ENCODE results near the gene DRICH1. TPM values are rescaled to one million over a fixed set of nuclear protein-coding genes. Genes with fewer than 3 reads are reported as not detected.
A peak's percentile ranks its signal among the peaks of the same experiment; 100 is the strongest.
"Not testable (repeated sequence)": the region's sequence is repeated elsewhere in the genome, so short reads cannot be mapped to it uniquely, and the experiment has no call there.

The DRICH1 gene
- total and polyA plus RNA-seq, 5 donors, result 0.09 to 0.37 TPM; not detected in 3

GRCh38 chr22:23640206-23640605 is 8.1 kb upstream of the DRICH1 start:
- ATAC-seq, result peak; percentile 23 to 44
- 59% methylated on average over 6 of the region's 6 CpGs for WGBS

GRCh38 chr22:23639661-23640060 is 7.5 kb upstream of the DRICH1 start:
- no peaks in the 10 kb centered on the region for H3K9me3 ChIP-seq (ENCODE audit: control insufficient read depth, low read length)
- ATAC-seq (peak; percentile 28 to 31), DNase-seq (no peak)
- intact Hi-C loops (cut with DNase I), result no loop called here
- no peak overlapping the region for H3K4me3 ChIP-seq (ENCODE audit: low read length)
- no peaks in the 10 kb centered on the region for H3K4me1 ChIP-seq (ENCODE audit: control insufficient read depth, insufficient read depth, low read length)
- 86% methylated on average over 7 of the region's 7 CpGs for WGBS
- no peaks in the 10 kb centered on the region for H3K27me3 ChIP-seq (ENCODE audit: control insufficient read depth, insufficient read depth)
- H3K27ac ChIP-seq (ENCODE audit: low read length), result no peak overlapping the region

More at GRCh38 chr22:23640206-23640605, 8.1 kb upstream of the DRICH1 start:
- H3K4me1 ChIP-seq (ENCODE audit: control insufficient read depth, insufficient read depth, low read length); H3K4me3 ChIP-seq (ENCODE audit: low read length); intact Hi-C loops (cut with DNase I); H3K9me3 ChIP-seq (ENCODE audit: control insufficient read depth, low read length); DNase-seq; H3K27me3 ChIP-seq (ENCODE audit: control insufficient read depth, insufficient read depth); H3K27ac ChIP-seq (ENCODE audit: low read length): not testable (repeated sequence)

GRCh38 chr22:23638611-23639010 is 6.5 kb upstream of the DRICH1 start:
- no peak overlapping the region for H3K4me3 ChIP-seq (ENCODE audit: low read length)
- no peaks in the 10 kb centered on the region for H3K9me3 ChIP-seq (ENCODE audit: control insufficient read depth, low read length)
- intact Hi-C loops (cut with DNase I), result no loop called here
- no peaks in the 10 kb centered on the region for H3K4me1 ChIP-seq (ENCODE audit: control insufficient read depth, insufficient read depth, low read length)
- ATAC-seq (peak in 1 of 2 donors; percentile 21), DNase-seq (no peak)
- 87% methylated on average over 12 of the region's 12 CpGs for WGBS
- no peaks in the 10 kb centered on the region for H3K27me3 ChIP-seq (ENCODE audit: control insufficient read depth, insufficient read depth)
- no peak overlapping the region for H3K27ac ChIP-seq (ENCODE audit: low read length)

GRCh38 chr22:23635291-23635690 is 3.2 kb upstream of the DRICH1 start:
- H3K4me1 ChIP-seq (ENCODE audit: control insufficient read depth, insufficient read depth, low read length); H3K27ac ChIP-seq (ENCODE audit: low read length); DNase-seq; intact Hi-C loops (cut with DNase I); ATAC-seq; H3K4me3 ChIP-seq (ENCODE audit: low read length); H3K27me3 ChIP-seq (ENCODE audit: control insufficient read depth, insufficient read depth); H3K9me3 ChIP-seq (ENCODE audit: control insufficient read depth, low read length): not testable (repeated sequence)
- WGBS, result 92% methylated on average over 8 of the region's 8 CpGs

- intact Hi-C loops (cut with DNase I); H3K4me3 ChIP-seq (ENCODE audit: low read length): not testable (repeated sequence)
These were observed 3.9 kb downstream of the DRICH1 start for GRCh38 chr22:23628056-23628743.

GRCh38 chr22:23627401-23628055 is 4.6 kb downstream of the DRICH1 start:
- DNase-seq (peak in 2 of 3 donors; percentile 32 to 77), ATAC-seq (peak; percentile 69 to 73)
- WGBS, result 52% methylated on average over 3 of the region's 3 CpGs
- H3K4me1 ChIP-seq (ENCODE audit: control insufficient read depth, insufficient read depth, low read length); H3K4me3 ChIP-seq (ENCODE audit: low read length); intact Hi-C loops (cut with DNase I); H3K27ac ChIP-seq (ENCODE audit: low read length); H3K27me3 ChIP-seq (ENCODE audit: control insufficient read depth, insufficient read depth); H3K9me3 ChIP-seq (ENCODE audit: control insufficient read depth, low read length): not testable (repeated sequence)

More at GRCh38 chr22:23628056-23628743, 3.9 kb downstream of the DRICH1 start:
- not testable (repeated sequence) for DNase-seq; ATAC-seq; H3K4me1 ChIP-seq (ENCODE audit: control insufficient read depth, insufficient read depth, low read length); H3K9me3 ChIP-seq (ENCODE audit: control insufficient read depth, low read length); H3K27ac ChIP-seq (ENCODE audit: low read length); H3K27me3 ChIP-seq (ENCODE audit: control insufficient read depth, insufficient read depth)
- WGBS, result 86% methylated on average over 6 of the region's 6 CpGs

- Histone ChIP-seq H3K4me1 (ENCODE audit: control insufficient read depth, insufficient read depth, low read length) (no peaks in the 10 kb centered on the region), H3K27ac (ENCODE audit: low read length) (no peak overlapping the region), H3K9me3 (ENCODE audit: control insufficient read depth, low read length) (no peaks in the 10 kb centered on the region), H3K27me3 (ENCODE audit: control insufficient read depth, insufficient read depth) (no peaks in the 10 kb centered on the region), H3K4me3 (ENCODE audit: low read length) (no peak overlapping the region)
- DNase-seq (no peak), ATAC-seq (no peak)
- intact Hi-C loops (cut with DNase I), result no loop called here
- 92% methylated on average over 2 of the region's 2 CpGs for WGBS
These were observed 5.7 kb downstream of the DRICH1 start for GRCh38 chr22:23626286-23626975.

- H3K4me3 ChIP-seq (ENCODE audit: low read length), result no peak overlapping the region
- H3K27me3 ChIP-seq (ENCODE audit: control insufficient read depth, insufficient read depth), result no peaks in the 10 kb centered on the region
- no peak overlapping the region for H3K27ac ChIP-seq (ENCODE audit: low read length)
- no peak for ATAC-seq
- H3K4me1 ChIP-seq (ENCODE audit: control insufficient read depth, insufficient read depth, low read length), result no peaks in the 10 kb centered on the region
- intact Hi-C loops (cut with DNase I), result no loop called here
- no peak for DNase-seq
- no peaks in the 10 kb centered on the region for H3K9me3 ChIP-seq (ENCODE audit: control insufficient read depth, low read length)
- WGBS, result 73% methylated on average over 2 of the region's 2 CpGs
These were observed 9.5 kb downstream of the DRICH1 start for GRCh38 chr22:23622634-23623033.

- intact Hi-C loops (cut with DNase I); ATAC-seq: not testable (repeated sequence)
- WGBS, result 82% methylated on average over 2 of the region's 2 CpGs
These were observed 10.2 kb downstream of the DRICH1 start for GRCh38 chr22:23621916-23622315.

GRCh38 chr22:23621082-23621780 is 10.9 kb downstream of the DRICH1 start:
- H3K27me3 ChIP-seq (ENCODE audit: control insufficient read depth, insufficient read depth), result no peaks in the 10 kb centered on the region
- no peak overlapping the region for H3K27ac ChIP-seq (ENCODE audit: low read length)
- ATAC-seq (no peak), DNase-seq (no peak)
- 90% methylated on average over 9 of the region's 9 CpGs for WGBS
- no peaks in the 10 kb centered on the region for H3K9me3 ChIP-seq (ENCODE audit: control insufficient read depth, low read length)
- H3K4me1 ChIP-seq (ENCODE audit: control insufficient read depth, insufficient read depth, low read length), result no peaks in the 10 kb centered on the region
- no peak overlapping the region for H3K4me3 ChIP-seq (ENCODE audit: low read length)
- intact Hi-C loops (cut with DNase I), result no loop called here

More at GRCh38 chr22:23621916-23622315, 10.2 kb downstream of the DRICH1 start:
- not testable (repeated sequence) for H3K4me3 ChIP-seq (ENCODE audit: low read length); H3K27ac ChIP-seq (ENCODE audit: low read length); H3K27me3 ChIP-seq (ENCODE audit: control insufficient read depth, insufficient read depth); DNase-seq; H3K9me3 ChIP-seq (ENCODE audit: control insufficient read depth, low read length); H3K4me1 ChIP-seq (ENCODE audit: control insufficient read depth, insufficient read depth, low read length)

Data from right cardiac atrium (tissue), 5 donors.